IMR-90 (cell line): ENCODE data around the gene DNAJB7. TPM values are rescaled to one million over a fixed set of nuclear protein-coding genes. Genes with fewer than 3 reads are reported as not detected.

Source experiments
- ATAC-seq: fragments of 200-7000 bp; cut with Tn5 transposase; 2 replicates; pipeline ENCODE4 v1.9.1; 2020; ENCODE audit warnings: low read depth, mild to moderate bottlenecking, moderate library complexity
- Bru-seq: library from RNA; stranded (reverse); fragments of 400-500 nt; gene quantifications from one replicate; lab custom pipeline; 2021; lab: Mats Ljungman, UMichigan
- BruChase-seq, 2 experiments: library from RNA; stranded (reverse); fragments of 400-500 nt; gene quantifications; one replicate each; lab custom pipeline; 2021; lab: Mats Ljungman, UMichigan
- BruUV-seq: library from RNA; stranded (reverse); fragments of 400-500 nt; replicated peaks from 2 replicates; lab custom pipeline; 2021; lab: Mats Ljungman, UMichigan
- CTCF ChIA-PET: fragments of 300-600 bp; formaldehyde crosslinking; extraction: SDS; loops from one replicate; lab custom pipeline; 2021; ENCODE audit warnings: antibody characterized with exemption; lab: Yijun Ruan, JAX
- POLR2A ChIA-PET: fragments of 300-600 bp; sonication (Branson Sonifier 250); formaldehyde crosslinking; loops from one replicate; lab custom pipeline; 2022; ENCODE audit warnings: antibody characterized with exemption; ENCODE audit not compliant: unreplicated experiment; lab: Charles Lee
- DNase-seq: peaks from one replicate; pipeline ENCODE4 v3.0.0; 2013
- H2AFZ ChIP-seq: replicated peaks from 2 replicates; pipeline ENCODE3; 2013; ENCODE audit warnings: low read length, mild to moderate bottlenecking; ENCODE audit not compliant: poor library complexity
- H2AK5ac ChIP-seq: 2 replicates; pipeline ENCODE4 v1.6.1; 2013; ENCODE audit warnings: low read depth, low read length, inconsistent platforms
- H2AK9ac ChIP-seq: replicated peaks from 2 replicates; pipeline ENCODE3; 2013; ENCODE audit warnings: mild to moderate bottlenecking, low read depth, low read length, moderate library complexity; ENCODE audit not compliant: poor library complexity
- H2BK120ac ChIP-seq: 2 replicates; pipeline ENCODE4 v1.6.1; 2013; ENCODE audit warnings: low read depth, low read length, inconsistent platforms
- H2BK15ac ChIP-seq: 3 replicates; pipeline ENCODE4 v1.6.1; 2013; ENCODE audit warnings: low read depth, low read length, inconsistent platforms
- H2BK20ac ChIP-seq: 2 replicates; pipeline ENCODE4 v1.6.1; 2013; ENCODE audit warnings: low read depth, mild to moderate bottlenecking, inconsistent platforms, low read length, moderate library complexity
- H2BK5ac ChIP-seq: 2 replicates; pipeline ENCODE4 v1.6.1; 2013; ENCODE audit warnings: mild to moderate bottlenecking, low read depth, low read length, inconsistent platforms; ENCODE audit not compliant: poor library complexity, severe bottlenecking
- H3K14ac ChIP-seq: replicated peaks from 2 replicates; pipeline ENCODE4 v1.6.1; 2013; ENCODE audit warnings: low read depth, low read length, inconsistent platforms
- H3K18ac ChIP-seq: 2 replicates; pipeline ENCODE4 v1.6.1; 2013; ENCODE audit warnings: low read depth, low read length, control low read depth
- H3K23ac ChIP-seq: 2 replicates; pipeline ENCODE4 v1.6.1; 2013; ENCODE audit warnings: low read depth, low read length, inconsistent platforms
- H3K27ac ChIP-seq: 2 replicates; pipeline ENCODE4 v1.5.1; 2013; ENCODE audit warnings: mild to moderate bottlenecking, control low read depth, low read length; ENCODE audit not compliant: insufficient read depth
- H3K27me3 ChIP-seq: 2 replicates; pipeline ENCODE4 v1.6.1; 2013; ENCODE audit warnings: low read length; ENCODE audit not compliant: control insufficient read depth, insufficient read depth
- H3K36me3 ChIP-seq: 2 replicates; pipeline ENCODE4 v1.6.1; 2013; ENCODE audit warnings: low read length, mixed read lengths; ENCODE audit not compliant: control insufficient read depth, insufficient read depth
- H3K4ac ChIP-seq: 2 replicates; pipeline ENCODE4 v1.6.1; 2013; ENCODE audit warnings: low read depth, low read length, inconsistent platforms
- H3K4me1 ChIP-seq: 2 replicates; pipeline ENCODE4 v1.6.1; 2013; ENCODE audit warnings: low read length, mixed read lengths; ENCODE audit not compliant: control insufficient read depth, insufficient read depth
- H3K4me2 ChIP-seq: 2 replicates; pipeline ENCODE4 v1.6.1; 2013; ENCODE audit warnings: low read depth, mild to moderate bottlenecking, control low read depth, low read length, moderate library complexity
- H3K4me3 ChIP-seq: 2 replicates; pipeline ENCODE4 v1.5.1; 2013; ENCODE audit warnings: low read depth, mild to moderate bottlenecking, control low read depth, low read length, moderate library complexity; ENCODE audit not compliant: insufficient read depth
- H3K56ac ChIP-seq: 2 replicates; pipeline ENCODE4 v1.6.1; 2013; ENCODE audit warnings: low read length, inconsistent platforms; ENCODE audit not compliant: insufficient read depth; ENCODE audit errors: extremely low read depth
- H3K79me1 ChIP-seq, 2 experiments: 2 replicates each; pipeline ENCODE4 v1.6.1; 2013; ENCODE audit warnings: low read length in 2 of 2, inconsistent platforms in 1 of 2, low read depth in 1 of 2
- H3K9ac ChIP-seq: 2 replicates; pipeline ENCODE4 v1.6.1; 2013; ENCODE audit warnings: low read depth, low read length, control low read depth
- H3K9me1 ChIP-seq: 2 replicates; pipeline ENCODE4 v1.6.1; 2013; ENCODE audit warnings: low read length, inconsistent platforms; ENCODE audit not compliant: insufficient read depth
- H3K9me3 ChIP-seq: 2 replicates; pipeline ENCODE4 v1.6.1; 2013; ENCODE audit warnings: low read length; ENCODE audit not compliant: control insufficient read depth, insufficient read depth
- H4K20me1 ChIP-seq: 2 replicates; pipeline ENCODE4 v1.6.1; 2013; ENCODE audit warnings: low read length, inconsistent platforms; ENCODE audit not compliant: insufficient read depth
- H4K5ac ChIP-seq: 2 replicates; pipeline ENCODE4 v1.6.1; 2013; ENCODE audit warnings: mild to moderate bottlenecking, low read depth, low read length, control low read depth
- H4K8ac ChIP-seq, 2 experiments: 2 replicates each; pipeline ENCODE4 v1.6.1; 2013; ENCODE audit warnings: low read depth in 2 of 2, low read length in 2 of 2, control low read depth in 1 of 2, inconsistent platforms in 1 of 2
- H4K91ac ChIP-seq: 2 replicates; pipeline ENCODE4 v1.6.1; 2013; ENCODE audit warnings: low read depth, low read length, inconsistent platforms; ENCODE audit not compliant: insufficient read depth
- MAFK ChIP-seq: IDR thresholded peaks from 2 replicates; pipeline ENCODE4 v1.6.1; 2012; ENCODE audit warnings: low read depth, low read length, improper control_type of control experiment
- MAZ ChIP-seq: IDR thresholded peaks from 2 replicates; pipeline ENCODE4 v1.6.1; 2012; ENCODE audit warnings: low read depth, mild to moderate bottlenecking, low read length, improper control_type of control experiment, moderate library complexity, borderline replicate concordance
- NFE2L2 ChIP-seq: fragments of 150-350 bp; IDR thresholded peaks from 2 replicates; pipeline ENCODE4 v1.6.1; 2016; ENCODE audit warnings: low read depth, mild to moderate bottlenecking, low read length
- RAD21 ChIP-seq: IDR thresholded peaks from 2 replicates; pipeline ENCODE4 v1.6.1; 2012; ENCODE audit warnings: low read length, improper control_type of control experiment
- RCOR1 ChIP-seq: IDR thresholded peaks from 2 replicates; pipeline ENCODE4 v1.6.1; 2012; ENCODE audit warnings: mild to moderate bottlenecking, low read length, improper control_type of control experiment; ENCODE audit not compliant: insufficient replicate concordance
- RFX5 ChIP-seq: IDR thresholded peaks from 2 replicates; pipeline ENCODE4 v1.8.0; 2012; ENCODE audit warnings: low read depth, mild to moderate bottlenecking, low read length, moderate library complexity
- USF2 ChIP-seq: fragments of 150-350 bp; IDR thresholded peaks from 2 replicates; pipeline ENCODE4 v1.6.1; 2017; ENCODE audit warnings: mild to moderate bottlenecking, antibody characterized with exemption, low read length, low read depth
- WGBS, 2 experiments: methylation state at CpG; one replicate each; pipeline versions ENCODE4 v1.1.5 to v1.1.7; 2013; ENCODE audit warnings: missing lambda C conversion rate in 2 of 2; ENCODE audit not compliant: insufficient read length in 1 of 2; ENCODE audit errors: extremely low coverage in 2 of 2; 5-methylcytosine and 5-hydroxymethylcytosine counted together
- dilution Hi-C: fragments of 300-500 bp; cut with HindIII; formaldehyde crosslinking; loops from one replicate; pipeline ENCODE4 v1.14.3; 2018; ENCODE audit warnings: low sequenced_read_pairs; ENCODE audit not compliant: unreplicated experiment
- in situ Hi-C: fragments of 300-500 bp; cut with MboI; formaldehyde crosslinking; loops from 3 replicates; pipeline ENCODE4 v1.14.3; 2019; ENCODE audit warnings: low sequenced_read_pairs, inconsistent platforms, mixed read lengths
- intact Hi-C: fragments of 100-400 bp; cut with micrococcal nuclease; formaldehyde crosslinking; loops from 2 replicates; pipeline ENCODE4 v1.10.0; 2022
- long read RNA-seq: library from polyadenylated mRNA; unstranded; transcript quantifications from one replicate; pipeline ENCODE4 v2.0.0, GENCODE V29; 2021; ENCODE audit not compliant: unreplicated experiment
- polyA plus RNA-seq, 3 experiments: library from polyadenylated mRNA; depleted of rRNA; stranded (reverse); fragments of >200 nt; gene quantifications; 2 replicates each; pipeline ENCODE4 v1.2.3, GENCODE V29; 2012; ENCODE audit warnings: low replicate concordance in 1 of 3
- total RNA-seq: library from RNA; depleted of rRNA; stranded (reverse); fragments of >200 nt; gene quantifications from 2 replicates; pipeline ENCODE4 v1.2.3, GENCODE V29; 2012; rRNA removed

DNAJB7 gene
- total RNA-seq, result not detected in 2 replicates
- not detected in 2 replicates for polyA plus RNA-seq (2012; rRNA removed)
- not detected in 2 replicates for polyA plus RNA-seq (2012; cell fraction: cytosol; rRNA removed)
- not detected in 2 replicates for polyA plus RNA-seq (2012; cell fraction: nucleus; rRNA removed; ENCODE audit: low replicate concordance)
- not detected for Bru-seq, nascent RNA
- not detected for BruChase-seq, experiment 1, labeled RNA remaining after a 6-hour chase
- BruChase-seq, experiment 2, labeled RNA remaining after a 2-hour chase, result not detected
- long read RNA-seq, partial matches to known transcripts, result 0 of 4 reads
- long read RNA-seq, other reads (novel, unspliced or antisense), result 0 of 4 reads

- Histone ChIP-seq H2BK20ac (peak within 1 kb of the TSS; percentile 20; the same call in 1 of the 2 replicates), H4K5ac (no peak within 1 kb of the TSS), H3K14ac (no peak within 1 kb of the TSS), H4K8ac (peak within 1 kb of the TSS in 1 of 2 experiments; percentile 10; a peak in 1 of 4 replicates), H4K91ac (no peak within 1 kb of the TSS), H2AK5ac (no peak within 1 kb of the TSS), H4K20me1 (no peaks in the 10 kb centered on the region; the same call in 1 of the 2 replicates), H3K23ac (no peak within 1 kb of the TSS), H3K9ac (no peak within 1 kb of the TSS), H3K27me3 (no peaks in the 10 kb centered on the region), H3K4me3 (no peak within 1 kb of the TSS), H3K9me1 (peaks cover 4% of the 10 kb centered on the region; the same call in 1 of the 2 replicates), H2BK15ac (no peak within 1 kb of the TSS), H3K9me3 (no peaks in the 10 kb centered on the region), H3K27ac (no peak within 1 kb of the TSS), H2BK120ac (no peak within 1 kb of the TSS), H2AFZ (no peak within 1 kb of the TSS), H3K4ac (no peak within 1 kb of the TSS), H3K4me1 (peaks cover 3% of the 10 kb centered on the region), H3K79me1 (peaks cover 30 to 73% of the 10 kb centered on the region in 2 experiments), H2BK5ac (peak within 1 kb of the TSS; percentile 23), H3K36me3 (peaks cover 2% of the 10 kb centered on the region), H3K18ac (no peak within 1 kb of the TSS), H2AK9ac (no peak within 1 kb of the TSS), H3K56ac (no peak within 1 kb of the TSS), H3K4me2 (peak within 1 kb of the TSS; percentile 36; the same call in 1 of the 2 replicates)
- intact Hi-C loops, result no loop called here
- no peak for DNase-seq
- TF ChIP-seq RFX5 (no peak), RAD21 (no peak), MAZ (no peak), MAFK (no peak), USF2 (no peak), RCOR1 (no peak), NFE2L2 (no peak)
- in situ Hi-C loops, result no loop called here
- ChIA-PET CTCF (no interaction called here), POLR2A (no interaction called here)
- no CpG with 5 or more reads among the region's 3 CpGs for WGBS, 2 experiments
- no peak for ATAC-seq
- dilution Hi-C loops, result no loop called here
- no TSS peak for BruUV-seq
Measured at GRCh38 chr22:40862013-40862412, at the start of gene DNAJB7. Gene DNAJB7 (minus strand): TSS chr22:40862113. CDS start chr22:40861994, 119 bp downstream.
